Kidney (tissue), 14 donors: Measurements from ENCODE around the gene PIP4K2A. TPM values are rescaled to one million over a fixed set of nuclear protein-coding genes. Genes with fewer than 3 reads are reported as not detected.

Source experiments
- DNase-seq, 5 donors: peaks; one replicate each; pipeline ENCODE4 v3.0.0-alpha.2; 2013 to 2020
- FAIRE-seq: peaks from 2 replicates; lab custom pipeline; 2012; peaks lifted over from hg19 to GRCh38; lab: Jason Lieb, UNC
- H3K27ac ChIP-seq, 2 donors: one replicate each; pipeline ENCODE4 v1.7.0; 2013; ENCODE audit warnings: low read depth in 2 of 2, low read length in 2 of 2, inconsistent platforms in 1 of 2
- H3K27me3 ChIP-seq: one replicate; pipeline ENCODE4 v1.7.1; 2013; ENCODE audit warnings: low read length, inconsistent platforms; ENCODE audit not compliant: control insufficient read depth, insufficient read depth
- H3K36me3 ChIP-seq, 3 donors: one replicate each; pipeline versions ENCODE4 v1.7.0 to v1.7.1; 2013; ENCODE audit warnings: low read length in 3 of 3, control low read depth in 1 of 3, inconsistent platforms in 1 of 3; ENCODE audit not compliant: insufficient read depth in 3 of 3, control insufficient read depth in 2 of 3
- H3K4me1 ChIP-seq, 3 donors: one replicate each; pipeline versions ENCODE4 v1.7.0 to v1.7.1; 2013; ENCODE audit warnings: low read length in 3 of 3, inconsistent platforms in 1 of 3, low read depth in 1 of 3; ENCODE audit not compliant: control insufficient read depth in 2 of 3, insufficient read depth in 2 of 3
- H3K4me3 ChIP-seq, 3 donors: one replicate each; pipeline versions ENCODE4 v1.7.0 to v1.8.1; 2013; ENCODE audit warnings: low read length in 3 of 3, control low read depth in 1 of 3, inconsistent platforms in 1 of 3
- H3K9ac ChIP-seq, 3 donors: one replicate each; pipeline versions ENCODE4 v1.7.0 to v1.7.1; 2013; ENCODE audit warnings: low read length in 3 of 3, control low read depth in 1 of 3, inconsistent platforms in 1 of 3
- H3K9me3 ChIP-seq, 3 donors: one replicate each; pipeline versions ENCODE4 v1.7.0 to v1.7.1; 2013; ENCODE audit warnings: low read length in 3 of 3, control low read depth in 1 of 3, inconsistent platforms in 1 of 3; ENCODE audit not compliant: control insufficient read depth in 2 of 3, insufficient read depth in 1 of 3
- CTCF ChIP-seq: IDR thresholded peaks from 3 replicates; pipeline ENCODE4 v1.5.1; 2012; ENCODE audit warnings: mild to moderate bottlenecking, moderate library complexity, borderline replicate concordance; ENCODE audit not compliant: insufficient read depth; ENCODE audit errors: extremely low read depth
- intact Hi-C: fragments of 100-400 bp; cut with DNase I; formaldehyde crosslinking; loops from one replicate; pipeline ENCODE4 v1.11.1; 2022
- polyA plus RNA-seq: library from polyadenylated mRNA; stranded (reverse); fragments of 350-450 nt; fragmentation: Illumina TruSeq; extraction: RNeasy Lipid Tissue Mini Kit (QIAGEN cat#74804); gene quantifications from one replicate; pipeline ENCODE4 v1.2.3, GENCODE V29; 2014; ENCODE audit warnings: low read depth, low replicate concordance; ENCODE audit not compliant: insufficient read depth
- total RNA-seq: library from RNA; stranded (reverse); fragmentation: NEBNext Ultra II Directional; extraction: Animal tissue kit (Norgen Biotek cat#: 25700); gene quantifications from one replicate; pipeline ENCODE4 v1.2.1, GENCODE V29; 2021
- donor health status: control.
- donor health status: control.
- donor health status: control.
- donor health status: control.
- donor health status: control.
- donor health status: DM: yes; HTN: yes; CAD: no.
- donor health status: Normal renal cell carcinoma (clear cell type).

Gene PIP4K2A
- total and polyA plus RNA-seq, 2 donors from 2014 or later = 12.2 to 54.6 TPM

- no peak for TF ChIP-seq CTCF
- H3K4me3 ChIP-seq = no peak overlapping the region
- H3K9ac ChIP-seq = no peak overlapping the region
- DNase-seq = no peak
- no peaks in the 10 kb centered on the region for H3K36me3 ChIP-seq
- no peak for FAIRE-seq
- no peaks in the 10 kb centered on the region for H3K27me3 ChIP-seq
- intact Hi-C loops = no loop called here
- no peaks in the 10 kb centered on the region for H3K9me3 ChIP-seq
- no peaks in the 10 kb centered on the region for H3K4me1 ChIP-seq
- no peak overlapping the region for H3K27ac ChIP-seq
Observed at GRCh38 chr10:22491480-22491879, 222.9 kb downstream of the PIP4K2A start.

GRCh38 chr10:22489975-22490374 is 224.4 kb downstream of the PIP4K2A start:
- no peak for TF ChIP-seq CTCF
- DNase-seq = no peak
- FAIRE-seq = no peak
- no peaks in the 10 kb centered on the region for H3K27me3 ChIP-seq
- no peaks in the 10 kb centered on the region for H3K9me3 ChIP-seq
- no peaks in the 10 kb centered on the region for H3K36me3 ChIP-seq
- intact Hi-C loops = no loop called here
- H3K4me1 ChIP-seq = no peaks in the 10 kb centered on the region
- no peak overlapping the region for H3K9ac ChIP-seq
- H3K4me3 ChIP-seq = no peak overlapping the region
- no peak overlapping the region for H3K27ac ChIP-seq

GRCh38 chr10:22489467-22489866 is 224.9 kb downstream of the PIP4K2A start:
- H3K4me1 ChIP-seq = no peaks in the 10 kb centered on the region
- no peak overlapping the region for H3K9ac ChIP-seq
- H3K4me3 ChIP-seq = no peak overlapping the region
- no peak for TF ChIP-seq CTCF
- no peaks in the 10 kb centered on the region for H3K36me3 ChIP-seq
- intact Hi-C loops = no loop called here
- no peak for FAIRE-seq
- no peak overlapping the region for H3K27ac ChIP-seq
- H3K27me3 ChIP-seq = no peaks in the 10 kb centered on the region
- DNase-seq = no peak
- no peaks in the 10 kb centered on the region for H3K9me3 ChIP-seq

GRCh38 chr10:22486431-22486830 is 227.9 kb downstream of the PIP4K2A start:
- H3K9ac ChIP-seq = no peak overlapping the region
- no peaks in the 10 kb centered on the region for H3K27me3 ChIP-seq
- H3K9me3 ChIP-seq = no peaks in the 10 kb centered on the region
- no peaks in the 10 kb centered on the region for H3K4me1 ChIP-seq
- H3K36me3 ChIP-seq = no peaks in the 10 kb centered on the region
- H3K4me3 ChIP-seq = no peak overlapping the region
- TF ChIP-seq CTCF = no peak
- DNase-seq = no peak
- intact Hi-C loops = no loop called here
- no peak overlapping the region for H3K27ac ChIP-seq
- FAIRE-seq = no peak
